Trophoblast cell (in vitro differentiated cells and primary cell): ENCODE measurements around the gene CENPN.

Source experiments
- DNase-seq, 2 donors: peaks; one replicate each; pipeline ENCODE4 v3.0.0-alpha.2; 2016
- H2AFZ ChIP-seq: 2 replicates; pipeline ENCODE4 v1.6.1; 2013; ENCODE audit warnings: low read length, moderate library complexity, mild to moderate bottlenecking; ENCODE audit not compliant: insufficient read depth, poor library complexity
- H2AK5ac ChIP-seq: 2 replicates; pipeline ENCODE4 v1.6.1; 2013; ENCODE audit warnings: mild to moderate bottlenecking, low read length
- H2BK120ac ChIP-seq: 2 replicates; pipeline ENCODE4 v1.6.1; 2013; ENCODE audit warnings: low read length, mild to moderate bottlenecking, moderate library complexity; ENCODE audit not compliant: insufficient read depth, poor library complexity
- H2BK12ac ChIP-seq: 2 replicates; pipeline ENCODE4 v1.6.1; 2013; ENCODE audit warnings: mild to moderate bottlenecking, low read length, moderate library complexity
- H2BK5ac ChIP-seq: 2 replicates; pipeline ENCODE4 v1.6.1; 2013; ENCODE audit warnings: low read length, low read depth, moderate library complexity, mild to moderate bottlenecking; ENCODE audit not compliant: poor library complexity
- H3K14ac ChIP-seq: 2 replicates; pipeline ENCODE4 v1.6.1; 2013; ENCODE audit warnings: mild to moderate bottlenecking, low read length
- H3K18ac ChIP-seq: 2 replicates; pipeline ENCODE4 v1.6.1; 2013; ENCODE audit warnings: mild to moderate bottlenecking, low read length
- H3K23ac ChIP-seq: 2 replicates; pipeline ENCODE4 v1.6.1; 2013; ENCODE audit warnings: low read length
- H3K27ac ChIP-seq: 2 replicates; pipeline ENCODE4 v1.5.1; 2013; ENCODE audit warnings: low read depth, mild to moderate bottlenecking, inconsistent platforms, low read length, moderate library complexity
- H3K27me3 ChIP-seq: 2 replicates; pipeline ENCODE4 v1.6.1; 2013; ENCODE audit warnings: inconsistent platforms, mild to moderate bottlenecking, low read length, moderate library complexity; ENCODE audit not compliant: insufficient read depth
- H3K36me3 ChIP-seq, 2 experiments: 1 replicate in 1 of 2; 2 replicates in 1 of 2; pipeline ENCODE4 v1.6.1; 2013; ENCODE audit warnings: low read length in 2 of 2, mild to moderate bottlenecking in 2 of 2, moderate library complexity in 1 of 2; ENCODE audit not compliant: insufficient read depth in 2 of 2, control insufficient read depth in 1 of 2
- H3K4ac ChIP-seq: 2 replicates; pipeline ENCODE4 v1.6.1; 2013; ENCODE audit warnings: low read depth, mild to moderate bottlenecking, low read length, moderate library complexity
- H3K4me1 ChIP-seq, 2 experiments: 1 replicate in 1 of 2; 2 replicates in 1 of 2; pipeline ENCODE4 v1.6.1; 2013; ENCODE audit warnings: low read length in 2 of 2, mild to moderate bottlenecking in 2 of 2, moderate library complexity in 1 of 2; ENCODE audit not compliant: insufficient read depth in 2 of 2, control insufficient read depth in 1 of 2
- H3K4me2 ChIP-seq: 2 replicates; pipeline ENCODE4 v1.6.1; 2013; ENCODE audit warnings: inconsistent platforms, mild to moderate bottlenecking, low read length, moderate library complexity
- H3K4me3 ChIP-seq: 2 replicates; pipeline ENCODE4 v1.5.1; 2013; ENCODE audit warnings: mild to moderate bottlenecking, low read depth, low read length, inconsistent platforms
- H3K79me1 ChIP-seq: one replicate; pipeline ENCODE4 v1.6.1; 2013; ENCODE audit warnings: low read length
- H3K79me2 ChIP-seq: 2 replicates; pipeline ENCODE4 v1.6.1; 2013; ENCODE audit warnings: low read length, mild to moderate bottlenecking; ENCODE audit not compliant: control insufficient read depth, insufficient read depth, poor library complexity
- H3K9ac ChIP-seq: 2 replicates; pipeline ENCODE4 v1.6.1; 2013; ENCODE audit warnings: mild to moderate bottlenecking, low read length
- H3K9me3 ChIP-seq: 2 replicates; pipeline ENCODE4 v1.6.1; 2013; ENCODE audit warnings: low read depth, mild to moderate bottlenecking, control low read depth, inconsistent platforms, low read length; ENCODE audit not compliant: insufficient read depth
- H4K12ac ChIP-seq: 2 replicates; pipeline ENCODE4 v1.6.1; 2013; ENCODE audit warnings: low read depth, mild to moderate bottlenecking, low read length, moderate library complexity
- H4K8ac ChIP-seq: 2 replicates; pipeline ENCODE4 v1.6.1; 2013; ENCODE audit warnings: low read depth, mild to moderate bottlenecking, low read length, moderate library complexity
- H4K91ac ChIP-seq: one replicate; pipeline ENCODE4 v1.6.1; 2013; ENCODE audit warnings: low read depth, mild to moderate bottlenecking, low read length, moderate library complexity
- WGBS: extraction: QIAGEN DNeasy Blood & Tissue Kit; methylation state at CpG from one replicate; pipeline ENCODE4 v1.1.7; 2013; ENCODE audit warnings: missing lambda C conversion rate; ENCODE audit not compliant: insufficient read length, insufficient coverage; ENCODE audit errors: extremely low coverage; 5-methylcytosine and 5-hydroxymethylcytosine counted together

Gene CENPN

DNA sequence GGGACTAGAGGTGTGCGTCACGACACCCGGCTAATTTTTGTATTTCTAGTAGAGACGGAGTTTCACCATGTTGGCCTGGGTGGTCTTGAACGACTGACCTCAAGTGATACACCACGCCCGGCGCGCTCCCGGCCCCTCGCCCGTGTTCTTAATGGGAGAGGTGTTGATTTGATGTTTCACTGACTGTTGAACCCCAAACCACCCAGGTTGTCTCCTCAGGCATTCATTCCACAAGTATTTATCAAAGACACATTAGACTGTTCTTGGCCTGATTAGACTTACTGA, 1.4 kb downstream of the CENPN start:
- Histone ChIP-seq H4K8ac (no peak overlapping the region), H3K27ac (no peak overlapping the region), H3K79me2 (peaks cover 14% of the 10 kb centered on the region), H3K4me1 (peaks cover 2 to 3% of the 10 kb centered on the region in 2 experiments), H3K27me3 (no peaks in the 10 kb centered on the region), H2AFZ (no peak overlapping the region), H3K79me1 (peaks cover 12% of the 10 kb centered on the region), H3K14ac (no peak overlapping the region), H3K4ac (peak overlapping the region; percentile 57), H3K23ac (no peak overlapping the region), H3K9me3 (no peaks in the 10 kb centered on the region), H3K36me3 (peaks cover 11 to 13% of the 10 kb centered on the region in 2 experiments), H3K4me3 (no peak overlapping the region), H2BK12ac (no peak overlapping the region), H4K91ac (no peak overlapping the region), H2AK5ac (no peak overlapping the region), H2BK120ac (no peak overlapping the region), H3K18ac (no peak overlapping the region), H3K4me2 (peak overlapping the region; percentile 55), H3K9ac (no peak overlapping the region), H4K12ac (no peak overlapping the region), H2BK5ac (no peak overlapping the region)
- no CpG with 5 or more reads among the region's 12 CpGs for WGBS
- no peak for DNase-seq

DNA sequence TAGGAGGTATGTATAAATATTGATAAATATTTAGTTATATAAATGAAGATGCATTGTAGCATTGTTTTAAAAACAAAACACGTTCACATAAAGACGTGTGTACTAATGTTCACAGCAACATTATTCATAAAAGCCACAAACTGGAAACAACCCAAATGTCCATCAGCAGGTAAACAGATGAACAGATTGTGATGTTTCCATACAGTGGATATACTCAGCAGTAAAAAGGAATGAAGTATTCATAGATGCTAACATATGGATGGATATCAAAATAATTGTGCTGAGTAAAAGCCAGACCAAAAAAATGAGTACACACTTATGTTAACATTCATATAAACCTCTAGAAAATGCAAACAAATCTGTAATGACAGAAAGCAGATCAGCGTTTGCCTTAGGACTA, 6.0 kb downstream of the CENPN start:
- H3K23ac ChIP-seq: no peak overlapping the region
- no peak overlapping the region for H3K18ac ChIP-seq
- peaks cover 29 to 34% of the 10 kb centered on the region in 2 experiments for H3K36me3 ChIP-seq
- H3K9ac ChIP-seq: no peak overlapping the region
- H2BK120ac ChIP-seq: no peak overlapping the region
- H3K79me2 ChIP-seq: peaks cover under 1% of the 10 kb centered on the region
- no peaks in the 10 kb centered on the region for H3K9me3 ChIP-seq
- no peak overlapping the region for H2BK12ac ChIP-seq
- no peak overlapping the region for H3K27ac ChIP-seq
- H3K4me1 ChIP-seq: peaks cover 0 to 3% of the 10 kb centered on the region in 2 experiments
- no peak overlapping the region for H3K4me3 ChIP-seq
- DNase-seq: no peak
- no CpG with 5 or more reads among the region's 3 CpGs for WGBS
- H2AK5ac ChIP-seq: no peak overlapping the region
- H2BK5ac ChIP-seq: no peak overlapping the region
- H4K91ac ChIP-seq: no peak overlapping the region
- H4K8ac ChIP-seq: no peak overlapping the region
- H3K4me2 ChIP-seq: no peak overlapping the region
- H2AFZ ChIP-seq: no peak overlapping the region
- no peak overlapping the region for H4K12ac ChIP-seq
- H3K4ac ChIP-seq: no peak overlapping the region
- no peak overlapping the region for H3K14ac ChIP-seq
- no peaks in the 10 kb centered on the region for H3K27me3 ChIP-seq
- H3K79me1 ChIP-seq: no peaks in the 10 kb centered on the region

DNA sequence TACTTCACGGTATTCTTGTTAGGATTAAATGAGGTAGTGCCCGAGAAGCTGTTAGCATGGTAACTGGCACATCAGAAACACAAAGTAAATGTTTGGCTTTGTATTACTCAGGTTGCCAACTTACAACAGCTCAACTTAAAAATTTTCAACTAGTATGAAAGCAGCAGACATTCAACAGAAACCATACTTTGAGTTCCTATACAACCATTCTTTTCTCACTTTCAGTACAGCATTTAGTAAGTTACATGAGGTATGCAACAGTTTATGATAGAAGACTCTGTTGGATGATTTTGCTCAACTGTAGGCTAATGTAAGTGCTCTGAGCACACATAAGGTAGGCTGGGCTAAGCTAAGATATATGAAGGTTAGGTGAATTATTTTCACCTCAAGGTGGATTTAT, 7.7 kb downstream of the CENPN start:
- no CpG with 5 or more reads among the region's 2 CpGs for WGBS
- DNase-seq: no peak
- no peak overlapping the region for H3K27ac ChIP-seq

DNA sequence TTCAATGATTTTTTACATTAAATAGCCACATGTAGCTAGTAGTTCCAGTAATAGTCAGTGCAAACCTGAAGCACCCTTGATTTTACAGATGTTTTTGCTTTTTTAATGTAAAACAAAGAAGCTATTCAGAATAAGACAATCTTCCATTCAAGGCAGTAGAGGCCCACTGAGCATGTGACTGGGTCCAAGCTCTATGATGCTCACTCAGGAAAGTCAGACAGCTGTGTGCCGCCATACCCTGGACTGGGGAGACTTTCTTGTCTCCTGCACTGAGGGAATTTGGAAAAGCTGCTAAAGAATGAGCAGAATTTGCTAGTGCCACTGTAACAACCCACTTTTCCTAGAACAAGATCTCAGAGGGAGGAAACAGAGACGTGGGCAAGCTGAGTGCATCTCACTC, 11.5 kb downstream of the CENPN start:
- H3K9me3 ChIP-seq: no peaks in the 10 kb centered on the region
- H3K79me1 ChIP-seq: no peaks in the 10 kb centered on the region
- H3K27ac ChIP-seq: no peak overlapping the region
- no peak overlapping the region for H2AFZ ChIP-seq
- H3K4me2 ChIP-seq: no peak overlapping the region
- no peaks in the 10 kb centered on the region for H3K4me1 ChIP-seq
- H3K14ac ChIP-seq: no peak overlapping the region
- no peak overlapping the region for H3K23ac ChIP-seq
- peaks cover 45 to 52% of the 10 kb centered on the region in 2 experiments for H3K36me3 ChIP-seq
- WGBS: no CpG with 5 or more reads among the region's 2 CpGs
- H2BK120ac ChIP-seq: no peak overlapping the region
- no peak overlapping the region for H3K4me3 ChIP-seq
- no peak overlapping the region for H2BK5ac ChIP-seq
- H3K4ac ChIP-seq: no peak overlapping the region
- H2AK5ac ChIP-seq: no peak overlapping the region
- H2BK12ac ChIP-seq: no peak overlapping the region
- no peak overlapping the region for H4K8ac ChIP-seq
- no peak overlapping the region for H3K9ac ChIP-seq
- DNase-seq: no peak
- no peaks in the 10 kb centered on the region for H3K79me2 ChIP-seq
- no peak overlapping the region for H4K12ac ChIP-seq
- no peaks in the 10 kb centered on the region for H3K27me3 ChIP-seq
- no peak overlapping the region for H4K91ac ChIP-seq
- no peak overlapping the region for H3K18ac ChIP-seq

More for the DNA sequence above, 7.7 kb downstream of the CENPN start:
- no peak overlapping the region for H3K14ac ChIP-seq
- H3K4ac ChIP-seq: no peak overlapping the region
- H3K9me3 ChIP-seq: no peaks in the 10 kb centered on the region
- no peak overlapping the region for H3K4me3 ChIP-seq
- H3K79me2 ChIP-seq: no peaks in the 10 kb centered on the region
- H4K8ac ChIP-seq: no peak overlapping the region
- no peak overlapping the region for H3K4me2 ChIP-seq
- no peak overlapping the region for H4K91ac ChIP-seq
- H3K18ac ChIP-seq: no peak overlapping the region
- no peaks in the 10 kb centered on the region for H3K27me3 ChIP-seq
- H2BK5ac ChIP-seq: no peak overlapping the region
- H3K23ac ChIP-seq: no peak overlapping the region
- H3K36me3 ChIP-seq: peaks cover 40 to 45% of the 10 kb centered on the region in 2 experiments
- H2BK120ac ChIP-seq: no peak overlapping the region
- no peak overlapping the region for H3K9ac ChIP-seq
- H2BK12ac ChIP-seq: no peak overlapping the region
- H3K79me1 ChIP-seq: no peaks in the 10 kb centered on the region
- no peak overlapping the region for H2AFZ ChIP-seq
- no peaks in the 10 kb centered on the region for H3K4me1 ChIP-seq
- no peak overlapping the region for H2AK5ac ChIP-seq
- H4K12ac ChIP-seq: no peak overlapping the region
